Measurements from ENCODE around the gene TRIO. TPM values are rescaled to one million over a fixed set of nuclear protein-coding genes. Genes with fewer than 3 reads are reported as not detected.
A peak's percentile ranks its signal among the peaks of the same experiment; 100 is the strongest.

TRIO gene
- total RNA-seq, 3 donors from 2014 or later (not counting 1 experiment from before 2014, with no cell fraction given) = 84.6 to 136 (median 94.3) TPM

DNA sequence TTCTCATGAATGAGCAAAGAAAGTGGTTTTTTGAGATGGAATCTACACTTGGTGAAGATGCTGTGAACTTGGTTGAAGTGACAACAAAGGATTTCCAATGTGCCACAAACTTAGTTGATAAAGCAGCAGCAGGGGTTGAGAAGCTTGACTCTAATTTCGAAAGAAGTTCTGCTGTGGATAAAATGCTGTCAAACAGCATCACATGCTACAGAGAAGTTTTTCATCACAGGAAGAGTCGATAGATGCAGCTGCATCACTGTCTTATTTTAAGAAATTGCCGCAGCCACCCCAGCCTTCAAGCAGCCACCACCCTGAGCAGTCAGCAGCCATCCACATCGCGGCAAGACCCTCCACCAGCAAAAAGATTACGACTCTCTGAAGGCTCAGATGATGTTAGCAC, 78.6 kb downstream of the TRIO start:
- DNase-seq (peak in 1 of 2 donors; percentile 7), ATAC-seq (peak; percentile 34 to 78 (median 72))
- 74% methylated on average over 5 of the region's 6 CpGs for WGBS (ENCODE audit: insufficient coverage)
- Mint-ChIP-seq H3K27ac (peak overlapping the region; percentile 62 to 80), H3K9me3 (peaks cover 0 to 2% of the 10 kb centered on the region in 2 donors), H3K4me1 (peaks cover 54 to 86% of the 10 kb centered on the region in 2 donors), H3K4me3 (peak overlapping the region; percentile 68), H3K36me3 (no peaks in the 10 kb centered on the region), H3K27me3 (ENCODE audit: low read depth in 2 of 2) (no peaks in the 10 kb centered on the region)
- intact Hi-C loops (cut with micrococcal nuclease) = loop anchor here (2.0 to 5.0 kb wide), 2 partner anchors 13 to 36 kb away; no protein-coding TSS in a partner anchor
- Histone ChIP-seq H3K36me3 (ENCODE audit: control insufficient read depth, insufficient read depth, low read length) (no peaks in the 10 kb centered on the region), H3K27me3 (ENCODE audit: control insufficient read depth, insufficient read depth, low read length) (no peaks in the 10 kb centered on the region), H3K27ac (ENCODE audit: low read length) (no peak overlapping the region), H3K9me3 (ENCODE audit: control insufficient read depth, insufficient read depth, low read length) (no peaks in the 10 kb centered on the region), H3K4me3 (ENCODE audit: low read length) (no peak overlapping the region), H3K4me1 (ENCODE audit: control insufficient read depth, insufficient read depth, low read length) (peaks cover 28% of the 10 kb centered on the region)
- TF ChIP-seq CTCF (IDR thresholded peaks at IDR 0.05) = no peak

DNA sequence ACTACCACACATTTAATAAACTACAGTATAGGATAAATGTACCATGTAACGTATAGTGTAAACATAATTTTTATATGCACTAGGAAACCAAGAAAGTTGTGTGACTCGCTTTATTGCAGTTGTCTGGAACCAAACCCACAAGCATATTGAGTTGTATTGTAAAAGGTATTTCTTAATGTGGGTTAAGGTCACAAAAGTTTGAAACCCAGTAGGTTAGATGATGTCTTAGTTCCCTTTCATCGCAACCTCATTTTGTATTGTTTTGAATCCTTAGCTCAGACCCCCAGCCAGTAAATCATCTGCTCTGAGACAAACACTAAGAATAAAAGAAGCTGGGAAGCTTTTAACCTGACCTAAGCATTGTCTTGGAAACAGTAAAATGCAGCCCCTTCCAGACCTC, 79.1 kb downstream of the TRIO start:
- 92% methylated on average over 2 of the region's 3 CpGs for WGBS (ENCODE audit: insufficient coverage)
- H3K27ac Mint-ChIP-seq = peak overlapping the region; percentile 62 to 80
- intact Hi-C loops (cut with micrococcal nuclease) = loop anchor here (2.0 to 5.0 kb wide), 2 partner anchors 13 to 35 kb away; no protein-coding TSS in a partner anchor
- Histone ChIP-seq H3K4me1 (ENCODE audit: control insufficient read depth, insufficient read depth, low read length) (peaks cover 27% of the 10 kb centered on the region), H3K27ac (ENCODE audit: low read length) (no peak overlapping the region), H3K36me3 (ENCODE audit: control insufficient read depth, insufficient read depth, low read length) (no peaks in the 10 kb centered on the region), H3K9me3 (ENCODE audit: control insufficient read depth, insufficient read depth, low read length) (no peaks in the 10 kb centered on the region), H3K27me3 (ENCODE audit: control insufficient read depth, insufficient read depth, low read length) (no peaks in the 10 kb centered on the region), H3K4me3 (ENCODE audit: low read length) (no peak overlapping the region)
- H3K4me3 Mint-ChIP-seq = no peak overlapping the region
- no peak for TF ChIP-seq CTCF (IDR thresholded peaks at IDR 0.05)
- no peaks in the 10 kb centered on the region for H3K36me3 Mint-ChIP-seq
- peaks cover 0 to 2% of the 10 kb centered on the region in 2 donors for H3K9me3 Mint-ChIP-seq
- ATAC-seq (no peak), DNase-seq (no peak)
- H3K4me1 Mint-ChIP-seq = peaks cover 55 to 86% of the 10 kb centered on the region in 2 donors
- no peaks in the 10 kb centered on the region for H3K27me3 Mint-ChIP-seq (ENCODE audit: low read depth in 2 of 2)

- Mint-ChIP-seq H3K4me1 (peaks cover 43 to 76% of the 10 kb centered on the region in 2 donors), H3K4me3 (peak overlapping the region; percentile 71), H3K27ac (peak overlapping the region; percentile 71 to 80), H3K9me3 (peaks cover 0 to 2% of the 10 kb centered on the region in 2 donors), H3K27me3 (ENCODE audit: low read depth in 2 of 2) (no peaks in the 10 kb centered on the region), H3K36me3 (no peaks in the 10 kb centered on the region)
- H3K4me1 ChIP-seq (ENCODE audit: control insufficient read depth, insufficient read depth, low read length) = peaks cover 17% of the 10 kb centered on the region
- H3K27ac ChIP-seq (ENCODE audit: low read length) = peak overlapping the region; percentile 15
- intact Hi-C loops (cut with micrococcal nuclease) = loop anchor here (2.0 to 5.0 kb wide), 2 partner anchors 15 to 34 kb away; no protein-coding TSS in a partner anchor
- DNase-seq (peak in 1 of 2 donors; percentile 12), ATAC-seq (peak; percentile 41 to 59 (median 50))
- H3K9me3 ChIP-seq (ENCODE audit: control insufficient read depth, insufficient read depth, low read length) = no peaks in the 10 kb centered on the region
- TF ChIP-seq CTCF (IDR thresholded peaks at IDR 0.05) = no peak
- H3K36me3 ChIP-seq (ENCODE audit: control insufficient read depth, insufficient read depth, low read length) = no peaks in the 10 kb centered on the region
- no peaks in the 10 kb centered on the region for H3K27me3 ChIP-seq (ENCODE audit: control insufficient read depth, insufficient read depth, low read length)
- H3K4me3 ChIP-seq (ENCODE audit: low read length) = no peak overlapping the region
- WGBS (ENCODE audit: insufficient coverage) = 59% methylated on average over 6 of the region's 6 CpGs
Measured at GRCh38 chr5:14223372-14223771, 80.2 kb downstream of the TRIO start.
